Keratinocyte (primary cell): ENCODE measurements around the gene JAK1. TPM values are rescaled to one million over a fixed set of nuclear protein-coding genes. Genes with fewer than 3 reads are reported as not detected.

ENCODE experiments used
- DNase-seq: peaks from one replicate; pipeline ENCODE4 v3.0.0-alpha.2; 2011; ENCODE audit warnings: low read depth, missing footprints, low spot score
- FAIRE-seq: peaks from 2 replicates; lab custom pipeline; 2011; peaks lifted over from hg19 to GRCh38; lab: Jason Lieb, UNC
- H2AFZ ChIP-seq: 2 replicates; pipeline ENCODE4 v1.6.0; 2012; ENCODE audit warnings: low read length, control low read depth, inconsistent platforms; ENCODE audit not compliant: control insufficient read depth
- H3K27ac ChIP-seq: 2 replicates; pipeline ENCODE4 v1.5.1; 2011; ENCODE audit warnings: low read length; ENCODE audit not compliant: control insufficient read depth, insufficient read depth
- H3K27me3 ChIP-seq: 3 replicates; pipeline ENCODE4 v1.6.0; 2011; ENCODE audit warnings: low read length; ENCODE audit not compliant: control insufficient read depth, insufficient read depth; ENCODE audit errors: extremely low read depth
- H3K36me3 ChIP-seq, 2 experiments: 2 replicates in 1 of 2; 3 replicates in 1 of 2; pipeline ENCODE4 v1.5.1; 2011; ENCODE audit warnings: low read length in 2 of 2, mild to moderate bottlenecking in 1 of 2; ENCODE audit not compliant: control insufficient read depth in 2 of 2, insufficient read depth in 2 of 2; ENCODE audit errors: extremely low read depth in 1 of 2
- H3K4me1 ChIP-seq: 3 replicates; pipeline ENCODE4 v1.5.1; 2011; ENCODE audit warnings: low read length; ENCODE audit not compliant: control insufficient read depth, insufficient read depth; ENCODE audit errors: extremely low read depth
- H3K4me2 ChIP-seq: 3 replicates; pipeline ENCODE4 v1.6.0; 2011; ENCODE audit warnings: low read depth, low read length; ENCODE audit not compliant: control insufficient read depth, insufficient read depth; ENCODE audit errors: extremely low read depth
- H3K4me3 ChIP-seq, 3 experiments: fragments of 200-600 bp in 1 of 3; sonication (generic) in 1 of 3; 2 replicates in 2 of 3; 3 replicates in 1 of 3; pipeline ENCODE4 v1.5.1; 2011 to 2016; ENCODE audit warnings: low read length in 3 of 3, mild to moderate bottlenecking in 3 of 3, control low read depth in 2 of 3, inconsistent platforms in 1 of 3, low read depth in 1 of 3, mixed read lengths in 1 of 3, mixed run types in 1 of 3, moderate library complexity in 1 of 3; ENCODE audit not compliant: control insufficient read depth in 2 of 3, insufficient read depth in 2 of 3; ENCODE audit errors: extremely low read depth in 1 of 3
- H3K79me2 ChIP-seq: 2 replicates; pipeline ENCODE4 v1.6.0; 2012; ENCODE audit warnings: low read length; ENCODE audit not compliant: control insufficient read depth, insufficient read depth
- H3K9ac ChIP-seq: 3 replicates; pipeline ENCODE4 v1.6.0; 2011; ENCODE audit warnings: low read length; ENCODE audit not compliant: control insufficient read depth, insufficient read depth; ENCODE audit errors: extremely low read depth
- H3K9me1 ChIP-seq: 3 replicates; pipeline ENCODE4 v1.6.0; 2011; ENCODE audit warnings: low read length; ENCODE audit not compliant: control insufficient read depth, insufficient read depth; ENCODE audit errors: extremely low read depth
- H3K9me3 ChIP-seq: 2 replicates; pipeline ENCODE4 v1.5.1; 2012; ENCODE audit warnings: low read depth, low read length; ENCODE audit not compliant: control insufficient read depth
- H4K20me1 ChIP-seq: 3 replicates; pipeline ENCODE4 v1.6.0; 2011; ENCODE audit warnings: low read length; ENCODE audit not compliant: control insufficient read depth, insufficient read depth; ENCODE audit errors: extremely low read depth
- EZH2 ChIP-seq: IDR thresholded peaks from one replicate; pipeline ENCODE4 v1.6.1; 2012; ENCODE audit warnings: inconsistent platforms, mild to moderate bottlenecking, low read length, moderate library complexity
- dilution Hi-C: fragments of 300-500 bp; cut with MboI; formaldehyde crosslinking; loops from one replicate; pipeline ENCODE4 v1.7.0; 2020; ENCODE audit warnings: low sequenced_read_pairs; ENCODE audit not compliant: extremely low pct_ligation_motif_present
- polyA plus RNA-seq, 5 experiments: library from polyadenylated mRNA; depleted of rRNA in 3 of 5; stranded (reverse) in 3 of 5; stranded (forward) in 1 of 5; unstranded in 1 of 5; fragments of >200 nt; gene quantifications; 1 replicate in 1 of 5; 2 replicates in 3 of 5; 3 replicates in 1 of 5; pipeline versions ENCODE4 v1.2.1 to v1.2.3, GENCODE V29; 2011 to 2012; ENCODE audit warnings: missing spikeins in 2 of 5, low read depth in 1 of 5, low replicate concordance in 1 of 5
- TF ChIP-seq, protein P1 (sequence below), 3 experiments: IDR thresholded peaks in 1 of 3; conservative IDR thresholded peaks in 1 of 3; optimal IDR thresholded peaks in 1 of 3; 2 replicates in 2 of 3; 3 replicates in 1 of 3; pipeline versions ENCODE3 to v1.5.1; 2011; ENCODE audit warnings: low read length in 3 of 3, mild to moderate bottlenecking in 3 of 3, moderate library complexity in 2 of 3, control low read depth in 1 of 3, inconsistent platforms in 1 of 3; ENCODE audit not compliant: insufficient read depth in 2 of 3; ENCODE audit errors: extremely low read depth in 1 of 3

JAK1 gene
- polyA plus RNA-seq, 1 donor (not counting 4 experiments of a cell fraction or from before 2014, with no cell fraction given), result 50.9 TPM

DNA sequence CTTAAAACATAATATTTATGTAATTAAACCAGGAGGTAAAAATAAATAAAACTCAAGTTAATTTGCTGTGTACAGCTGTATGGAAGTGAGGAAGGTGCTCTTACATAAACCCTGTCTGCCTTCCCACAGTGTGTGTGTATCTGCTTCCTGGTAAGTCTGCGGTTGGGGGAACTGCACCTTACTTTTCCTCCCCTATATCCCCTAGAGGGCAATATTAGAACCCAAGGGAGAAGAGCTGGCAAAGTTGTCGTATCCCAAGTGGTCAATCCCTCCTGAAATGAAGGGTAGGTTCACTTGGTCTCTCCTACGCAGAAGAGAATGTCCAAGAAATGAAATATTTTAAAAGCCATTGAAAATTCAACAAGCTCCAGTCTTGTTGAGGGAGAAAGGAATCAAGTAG is 17.8 kb upstream of the JAK1 start:
- no peaks in the 10 kb centered on the region for H3K36me3 ChIP-seq
- no peak overlapping the region for H3K4me2 ChIP-seq
- H4K20me1 ChIP-seq, result no peaks in the 10 kb centered on the region
- no peak overlapping the region for H3K4me3 ChIP-seq
- TF ChIP-seq, protein P1, sequence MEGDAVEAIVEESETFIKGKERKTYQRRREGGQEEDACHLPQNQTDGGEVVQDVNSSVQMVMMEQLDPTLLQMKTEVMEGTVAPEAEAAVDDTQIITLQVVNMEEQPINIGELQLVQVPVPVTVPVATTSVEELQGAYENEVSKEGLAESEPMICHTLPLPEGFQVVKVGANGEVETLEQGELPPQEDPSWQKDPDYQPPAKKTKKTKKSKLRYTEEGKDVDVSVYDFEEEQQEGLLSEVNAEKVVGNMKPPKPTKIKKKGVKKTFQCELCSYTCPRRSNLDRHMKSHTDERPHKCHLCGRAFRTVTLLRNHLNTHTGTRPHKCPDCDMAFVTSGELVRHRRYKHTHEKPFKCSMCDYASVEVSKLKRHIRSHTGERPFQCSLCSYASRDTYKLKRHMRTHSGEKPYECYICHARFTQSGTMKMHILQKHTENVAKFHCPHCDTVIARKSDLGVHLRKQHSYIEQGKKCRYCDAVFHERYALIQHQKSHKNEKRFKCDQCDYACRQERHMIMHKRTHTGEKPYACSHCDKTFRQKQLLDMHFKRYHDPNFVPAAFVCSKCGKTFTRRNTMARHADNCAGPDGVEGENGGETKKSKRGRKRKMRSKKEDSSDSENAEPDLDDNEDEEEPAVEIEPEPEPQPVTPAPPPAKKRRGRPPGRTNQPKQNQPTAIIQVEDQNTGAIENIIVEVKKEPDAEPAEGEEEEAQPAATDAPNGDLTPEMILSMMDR (optimal IDR thresholded peaks at IDR 0.05 in 1 of 3, IDR thresholded peaks at IDR 0.05 in 1 of 3, conservative IDR thresholded peaks at IDR 0.05 in 1 of 3; ENCODE audit: extremely low read depth in 1 of 3, insufficient read depth in 2 of 3, low read length in 3 of 3), result no peak
- no peak for TF ChIP-seq EZH2
- DNase-seq (no peak), FAIRE-seq (no peak)
- H3K4me1 ChIP-seq, result peaks cover 27% of the 10 kb centered on the region
- no peak overlapping the region for H3K27ac ChIP-seq
- peaks cover 4% of the 10 kb centered on the region for H3K9me1 ChIP-seq
- H3K27me3 ChIP-seq, result no peaks in the 10 kb centered on the region
- H2AFZ ChIP-seq, result no peak overlapping the region
- no peak overlapping the region for H3K9ac ChIP-seq
- H3K9me3 ChIP-seq, result no peaks in the 10 kb centered on the region
- no peaks in the 10 kb centered on the region for H3K79me2 ChIP-seq
- dilution Hi-C loops, result no loop called here

DNA sequence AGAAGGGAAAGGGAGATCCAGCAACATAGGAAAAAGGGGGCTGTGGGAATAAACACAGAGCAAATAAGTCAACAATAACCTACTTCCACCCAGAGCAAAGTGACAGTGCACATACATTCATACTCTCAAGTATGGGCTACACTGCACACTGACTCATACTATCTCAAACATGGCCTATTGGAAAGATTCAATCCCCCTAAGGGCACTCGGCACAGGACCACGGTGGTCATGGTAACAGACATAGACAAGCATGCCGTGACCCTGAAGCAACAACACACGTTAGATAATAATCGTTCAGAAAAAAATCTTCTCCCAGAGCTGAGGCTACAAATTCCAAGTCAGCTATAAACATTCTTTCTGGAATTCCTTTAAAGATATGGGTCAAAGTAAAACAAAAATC is 16.8 kb upstream of the JAK1 start:
- Histone ChIP-seq H3K4me1 (peaks cover 27% of the 10 kb centered on the region), H3K27ac (peak overlapping the region; percentile 39), H2AFZ (no peak overlapping the region), H3K36me3 (no peaks in the 10 kb centered on the region), H3K27me3 (no peaks in the 10 kb centered on the region), H3K4me2 (peak overlapping the region; percentile 65), H4K20me1 (no peaks in the 10 kb centered on the region), H3K9me1 (peaks cover 4% of the 10 kb centered on the region), H3K4me3 (peak overlapping the region in 1 of 3 experiments; percentile 10), H3K9me3 (no peaks in the 10 kb centered on the region), H3K9ac (no peak overlapping the region), H3K79me2 (no peaks in the 10 kb centered on the region)
- no peak for TF ChIP-seq EZH2
- TF ChIP-seq, protein P1 (optimal IDR thresholded peaks at IDR 0.05 in 1 of 3, IDR thresholded peaks at IDR 0.05 in 1 of 3, conservative IDR thresholded peaks at IDR 0.05 in 1 of 3; ENCODE audit: extremely low read depth in 1 of 3, insufficient read depth in 2 of 3, low read length in 3 of 3), result no peak
- peak; percentile 82 for DNase-seq
- dilution Hi-C loops, result no loop called here
- peak; percentile 90 for FAIRE-seq
